Stimulated activated CD4-positive, alpha-beta T cell treated with anti-CD3 and anti-CD28 coated beads, Interleukin-1b, Interleukin-23, amount 100 ng/mL, for 1 hour (primary cell): ENCODE data around the gene DUSP16.

ENCODE experiments used
- DNase-seq, 2 donors: peaks; one replicate each; pipeline ENCODE4 v3.0.0-alpha.2; 2020; ENCODE audit warnings: low read depth in 2 of 2

DUSP16 gene

GRCh38 chr12:12442548-12443071 is 120.1 kb downstream of the DUSP16 start:
- DNase-seq = no peak

- DNase-seq = no peak
Observed at GRCh38 chr12:12441843-12442461, 120.7 kb downstream of the DUSP16 start.

- no peak for DNase-seq
Observed at GRCh38 chr12:12441429-12441807, 121.2 kb downstream of the DUSP16 start.

GRCh38 chr12:12440784-12441428 is 121.8 kb downstream of the DUSP16 start:
- no peak for DNase-seq

- DNase-seq = peak in 1 of 2 donors; percentile 26
Observed at GRCh38 chr12:12439636-12440035, 123.0 kb downstream of the DUSP16 start.

GRCh38 chr12:12436831-12437345 is 125.8 kb downstream of the DUSP16 start:
- DNase-seq = no peak

GRCh38 chr12:12433203-12433731 is 129.4 kb downstream of the DUSP16 start:
- no peak for DNase-seq

GRCh38 chr12:12432364-12432763 is 130.3 kb downstream of the DUSP16 start:
- no peak for DNase-seq

GRCh38 chr12:12428961-12429657 is 133.6 kb downstream of the DUSP16 start:
- DNase-seq = no peak

GRCh38 chr12:12428047-12428446 is 134.6 kb downstream of the DUSP16 start:
- no peak for DNase-seq

- no peak for DNase-seq
Observed at GRCh38 chr12:12427568-12427967, 135.1 kb downstream of the DUSP16 start.

- no peak for DNase-seq
Observed at GRCh38 chr12:12425616-12426015, 137.0 kb downstream of the DUSP16 start.

- DNase-seq = no peak
Observed at GRCh38 chr12:12425001-12425400, 137.7 kb downstream of the DUSP16 start.
